HUES48 (cell line): ENCODE results near the gene HYCC2.
A peak's percentile ranks its signal among the peaks of the same experiment; 100 is the strongest.

Source experiments
- H3K27ac ChIP-seq: one replicate; pipeline ENCODE4 v1.7.0; 2013; ENCODE audit warnings: low read depth, low read length, inconsistent platforms
- H3K27me3 ChIP-seq: 2 replicates; pipeline ENCODE4 v1.6.1; 2013; ENCODE audit warnings: mild to moderate bottlenecking, low read length; ENCODE audit not compliant: control insufficient read depth, insufficient read depth
- H3K36me3 ChIP-seq: 2 replicates; pipeline ENCODE4 v1.6.1; 2013; ENCODE audit warnings: low read length; ENCODE audit not compliant: control insufficient read depth, insufficient read depth
- H3K4me1 ChIP-seq: 2 replicates; pipeline ENCODE4 v1.6.1; 2013; ENCODE audit warnings: mild to moderate bottlenecking, low read length; ENCODE audit not compliant: control insufficient read depth, insufficient read depth
- H3K4me3 ChIP-seq: 2 replicates; pipeline ENCODE4 v1.5.1; 2013; ENCODE audit warnings: mild to moderate bottlenecking, low read depth, low read length
- H3K9ac ChIP-seq: 2 replicates; pipeline ENCODE4 v1.6.1; 2013; ENCODE audit warnings: mild to moderate bottlenecking, low read depth, low read length, moderate library complexity
- H3K9me3 ChIP-seq: 2 replicates; pipeline ENCODE4 v1.6.1; 2013; ENCODE audit warnings: low read length; ENCODE audit not compliant: control insufficient read depth, insufficient read depth

HYCC2 gene

GRCh38 chr2:201110615-201111014 is 39.1 kb upstream of the HYCC2 start:
- Histone ChIP-seq H3K9ac (no peak overlapping the region), H3K27ac (no peak overlapping the region), H3K4me3 (no peak overlapping the region), H3K36me3 (no peaks in the 10 kb centered on the region), H3K4me1 (no peaks in the 10 kb centered on the region), H3K9me3 (no peaks in the 10 kb centered on the region), H3K27me3 (no peaks in the 10 kb centered on the region)

- no peak overlapping the region for H3K27ac ChIP-seq
- H3K27me3 ChIP-seq: no peaks in the 10 kb centered on the region
- H3K36me3 ChIP-seq: no peaks in the 10 kb centered on the region
These were observed 37.7 kb upstream of the HYCC2 start for GRCh38 chr2:201109186-201109585.

GRCh38 chr2:201108341-201108740 is 36.9 kb upstream of the HYCC2 start:
- H3K4me1 ChIP-seq: no peaks in the 10 kb centered on the region
- no peak overlapping the region for H3K9ac ChIP-seq
- H3K4me3 ChIP-seq: no peak overlapping the region
- no peaks in the 10 kb centered on the region for H3K36me3 ChIP-seq
- H3K27ac ChIP-seq: no peak overlapping the region
- no peaks in the 10 kb centered on the region for H3K27me3 ChIP-seq
- no peaks in the 10 kb centered on the region for H3K9me3 ChIP-seq

More at GRCh38 chr2:201109186-201109585, 37.7 kb upstream of the HYCC2 start:
- Histone ChIP-seq H3K9me3 (no peaks in the 10 kb centered on the region), H3K4me3 (no peak overlapping the region), H3K9ac (no peak overlapping the region), H3K4me1 (no peaks in the 10 kb centered on the region)

- Histone ChIP-seq H3K36me3 (no peaks in the 10 kb centered on the region), H3K4me3 (no peak overlapping the region), H3K4me1 (no peaks in the 10 kb centered on the region), H3K27me3 (no peaks in the 10 kb centered on the region), H3K9me3 (no peaks in the 10 kb centered on the region), H3K27ac (no peak overlapping the region), H3K9ac (no peak overlapping the region)
These were observed 36.2 kb upstream of the HYCC2 start for GRCh38 chr2:201107624-201108023.

- H3K9ac ChIP-seq: no peak overlapping the region
These were observed 34.3 kb upstream of the HYCC2 start for GRCh38 chr2:201105759-201106158.

GRCh38 chr2:201100497-201100896 is 29.0 kb upstream of the HYCC2 start:
- Histone ChIP-seq H3K4me3 (no peak overlapping the region), H3K4me1 (no peaks in the 10 kb centered on the region), H3K9ac (no peak overlapping the region), H3K27me3 (no peaks in the 10 kb centered on the region), H3K27ac (no peak overlapping the region), H3K36me3 (no peaks in the 10 kb centered on the region), H3K9me3 (no peaks in the 10 kb centered on the region)

More at GRCh38 chr2:201105759-201106158, 34.3 kb upstream of the HYCC2 start:
- no peak overlapping the region for H3K27ac ChIP-seq
- H3K27me3 ChIP-seq: no peaks in the 10 kb centered on the region
- H3K4me3 ChIP-seq: no peak overlapping the region
- H3K9me3 ChIP-seq: no peaks in the 10 kb centered on the region
- H3K36me3 ChIP-seq: no peaks in the 10 kb centered on the region
- H3K4me1 ChIP-seq: no peaks in the 10 kb centered on the region

GRCh38 chr2:201093573-201093972 is 22.1 kb upstream of the HYCC2 start:
- H3K4me3 ChIP-seq: no peak overlapping the region
- no peak overlapping the region for H3K27ac ChIP-seq
- no peaks in the 10 kb centered on the region for H3K27me3 ChIP-seq
- no peaks in the 10 kb centered on the region for H3K4me1 ChIP-seq
- no peak overlapping the region for H3K9ac ChIP-seq
- H3K9me3 ChIP-seq: no peaks in the 10 kb centered on the region
- H3K36me3 ChIP-seq: no peaks in the 10 kb centered on the region

GRCh38 chr2:201090574-201090973 is 19.1 kb upstream of the HYCC2 start:
- Histone ChIP-seq H3K27ac (no peak overlapping the region), H3K27me3 (no peaks in the 10 kb centered on the region), H3K9ac (no peak overlapping the region), H3K36me3 (no peaks in the 10 kb centered on the region), H3K4me3 (no peak overlapping the region), H3K9me3 (no peaks in the 10 kb centered on the region), H3K4me1 (no peaks in the 10 kb centered on the region)

- Histone ChIP-seq H3K4me3 (no peak overlapping the region), H3K4me1 (no peaks in the 10 kb centered on the region), H3K36me3 (peaks cover 6% of the 10 kb centered on the region), H3K9me3 (no peaks in the 10 kb centered on the region), H3K9ac (no peak overlapping the region), H3K27ac (no peak overlapping the region), H3K27me3 (no peaks in the 10 kb centered on the region)
These were observed 13.4 kb upstream of the HYCC2 start for GRCh38 chr2:201084863-201085262.

- peaks cover 10% of the 10 kb centered on the region; the same call in 1 of the 2 replicates for H3K36me3 ChIP-seq
- no peaks in the 10 kb centered on the region for H3K4me1 ChIP-seq
- no peak overlapping the region for H3K4me3 ChIP-seq
- H3K27me3 ChIP-seq: no peaks in the 10 kb centered on the region
- H3K27ac ChIP-seq: no peak overlapping the region
- H3K9ac ChIP-seq: no peak overlapping the region
- no peaks in the 10 kb centered on the region for H3K9me3 ChIP-seq
These were observed 3.5 kb upstream of the HYCC2 start for GRCh38 chr2:201074996-201075395.

- H3K4me3 ChIP-seq: 0 out of 2 replicates have a peak overlapping the region, but pooled peaks have one; percentile 96
- no peaks in the 10 kb centered on the region for H3K36me3 ChIP-seq
- no peak overlapping the region for H3K27ac ChIP-seq
- no peaks in the 10 kb centered on the region; the same call in 1 of the 2 replicates for H3K4me1 ChIP-seq
- H3K27me3 ChIP-seq: no peaks in the 10 kb centered on the region
- H3K9ac ChIP-seq: no peak overlapping the region
- no peaks in the 10 kb centered on the region for H3K9me3 ChIP-seq
These were observed 1.6 kb upstream of the HYCC2 start for GRCh38 chr2:201073071-201073470.

- H3K9me3 ChIP-seq: no peaks in the 10 kb centered on the region
- no peaks in the 10 kb centered on the region for H3K36me3 ChIP-seq
- H3K27ac ChIP-seq: peak overlapping the region; percentile 87
- no peaks in the 10 kb centered on the region; the same call in 1 of the 2 replicates for H3K4me1 ChIP-seq
- peak overlapping the region; percentile 96 for H3K4me3 ChIP-seq
- no peaks in the 10 kb centered on the region for H3K27me3 ChIP-seq
- H3K9ac ChIP-seq: peak overlapping the region; percentile 96
These were observed 695 bp upstream of the HYCC2 start for GRCh38 chr2:201072201-201072530.
